HepG2 (cell line): ENCODE measurements around the gene PDZD2. TPM values are rescaled to one million over a fixed set of nuclear protein-coding genes. Genes with fewer than 3 reads are reported as not detected.

ENCODE experiments used
- ATAC-seq: fragments of 200-7000 bp; cut with Tn5 transposase; 3 replicates; pipeline ENCODE4 v1.9.1; 2020; ENCODE audit warnings: mild to moderate bottlenecking, moderate library complexity
- BruUV-seq: library from RNA; stranded (reverse); fragments of 400-500 nt; replicated peaks from 2 replicates; lab custom pipeline; 2021; lab: Mats Ljungman, UMichigan
- CTCF ChIA-PET: fragments of 300-600 bp; formaldehyde crosslinking; extraction: SDS; loops from one replicate; lab custom pipeline; 2021; ENCODE audit warnings: low total read pairs, inconsistent platforms, low intra/inter-chr PET ratio; lab: Yijun Ruan, JAX
- POLR2A ChIA-PET: fragments of 350-600 bp; sonication (Branson Sonifier 250); formaldehyde crosslinking; loops from one replicate; lab custom pipeline; 2020; ENCODE audit warnings: antibody characterized with exemption, inconsistent platforms; lab: Yijun Ruan, JAX
- DNase-seq: peaks from one replicate; pipeline ENCODE4 v3.0.0-alpha.2; 2015; ENCODE audit warnings: low spot score
- FAIRE-seq: peaks from 3 replicates; lab custom pipeline; 2011; peaks lifted over from hg19 to GRCh38; lab: Jason Lieb, UNC
- H2AFZ ChIP-seq: one replicate; pipeline ENCODE4 v1.6.1; 2011; ENCODE audit warnings: low read length, inconsistent platforms
- H3K27ac ChIP-seq: fragments of 300-600 bp; 3 replicates; pipeline ENCODE4 v1.8.0; 2011; ENCODE audit warnings: mixed run types, mild to moderate bottlenecking, mixed read lengths, low read length, inconsistent platforms; ENCODE audit not compliant: insufficient read depth; ENCODE audit errors: extremely low read length
- H3K27me3 ChIP-seq, 2 experiments: fragments of 200-600 bp in 1 of 2; 2 replicates in 1 of 2; 3 replicates in 1 of 2; pipeline versions ENCODE4 v1.6.0 to v1.8.0; 2011; ENCODE audit warnings: low read length in 2 of 2, mild to moderate bottlenecking in 2 of 2, moderate library complexity in 2 of 2, inconsistent platforms in 1 of 2; ENCODE audit not compliant: insufficient read depth in 2 of 2, control insufficient read depth in 1 of 2
- H3K36me3 ChIP-seq, 2 experiments: fragments of 200-600 bp in 1 of 2; replicated peaks in 1 of 2; 2 replicates in 1 of 2; 3 replicates in 1 of 2; pipeline versions ENCODE4 v1.5.1 to v1.8.0; 2011; ENCODE audit warnings: low read length in 2 of 2, inconsistent platforms in 1 of 2; ENCODE audit not compliant: insufficient read depth in 2 of 2, control insufficient read depth in 1 of 2
- H3K4me1 ChIP-seq: 2 replicates; pipeline ENCODE4 v1.5.1; 2012; ENCODE audit warnings: low read length, inconsistent platforms; ENCODE audit not compliant: insufficient read depth
- H3K4me2 ChIP-seq: 2 replicates; pipeline ENCODE4 v1.6.0; 2011; ENCODE audit warnings: low read depth, low read length, inconsistent platforms
- H3K4me3 ChIP-seq, 3 experiments: fragments of 200-600 bp in 1 of 3; sonication (generic), shearing (Covaris generic) in 1 of 3; replicated peaks in 1 of 3; 2 replicates each; pipeline ENCODE4 v1.5.1; 2011 to 2016; ENCODE audit warnings: low read length in 3 of 3, inconsistent platforms in 2 of 3, low read depth in 2 of 3, mild to moderate bottlenecking in 2 of 3, control low read depth in 1 of 3, mixed read lengths in 1 of 3; ENCODE audit not compliant: insufficient read depth in 1 of 3
- H3K79me2 ChIP-seq: one replicate; pipeline ENCODE4 v1.6.1; 2011; ENCODE audit warnings: low read length, inconsistent platforms; ENCODE audit not compliant: insufficient read depth
- H3K9ac ChIP-seq: 2 replicates; pipeline ENCODE4 v1.6.0; 2011; ENCODE audit warnings: mild to moderate bottlenecking, low read depth, low read length, inconsistent platforms; ENCODE audit not compliant: insufficient read depth
- H3K9me3 ChIP-seq: 2 replicates; pipeline ENCODE4 v1.5.1; 2012; ENCODE audit warnings: mild to moderate bottlenecking, low read length
- H4K20me1 ChIP-seq: 2 replicates; pipeline ENCODE4 v1.6.0; 2011; ENCODE audit warnings: inconsistent platforms, mild to moderate bottlenecking, low read length, moderate library complexity; ENCODE audit not compliant: insufficient read depth
- E2F5 ChIP-seq: sonication (generic); formaldehyde crosslinking; conservative IDR thresholded peaks from 2 replicates; pipeline ENCODE4 v1.4.0; 2020; ENCODE audit warnings: missing genetic modification reagents
- HMGA1 ChIP-seq: sonication (generic); formaldehyde crosslinking; conservative IDR thresholded peaks from 2 replicates; pipeline ENCODE4 v1.4.0; 2020; ENCODE audit warnings: missing genetic modification reagents
- HOXD1 ChIP-seq: sonication (generic); formaldehyde crosslinking; IDR thresholded peaks from 2 replicates; pipeline ENCODE4 v1.5.0; 2020; ENCODE audit warnings: missing genetic modification reagents
- REL ChIP-seq: sonication (generic); formaldehyde crosslinking; conservative IDR thresholded peaks from 2 replicates; pipeline ENCODE4 v1.8.0; 2022; ENCODE audit warnings: mild to moderate bottlenecking, missing genetic modification reagents, moderate library complexity
- SPEN ChIP-seq: sonication (generic); formaldehyde crosslinking; IDR thresholded peaks from 2 replicates; pipeline ENCODE4 v1.5.1; 2020; ENCODE audit warnings: low read depth, mild to moderate bottlenecking, missing genetic modification reagents
- SRSF9 ChIP-seq: fragments of 200-400 bp; formaldehyde crosslinking; IDR thresholded peaks from 2 replicates; pipeline ENCODE4 v1.6.1; 2018; ENCODE audit warnings: borderline replicate concordance, mild to moderate bottlenecking, low read depth, low read length; ENCODE audit not compliant: insufficient read depth, poor library complexity, severe bottlenecking
- ZFP91 ChIP-seq: sonication (generic); formaldehyde crosslinking; IDR thresholded peaks from 2 replicates; pipeline ENCODE4 v1.9.0; 2022; ENCODE audit warnings: missing genetic modification reagents, mild to moderate bottlenecking, borderline replicate concordance
- ZNF430 ChIP-seq: sonication (generic); formaldehyde crosslinking; IDR thresholded peaks from 2 replicates; pipeline ENCODE4 v1.9.0; 2021; ENCODE audit warnings: mild to moderate bottlenecking, missing genetic modification reagents
- ZNF431 ChIP-seq: sonication (generic); formaldehyde crosslinking; IDR thresholded peaks from 2 replicates; pipeline ENCODE4 v1.9.0; 2022; ENCODE audit warnings: missing genetic modification reagents, low read depth, mild to moderate bottlenecking, borderline replicate concordance
- WGBS: methylation state at CpG from one replicate; pipeline ENCODE4 v1.1.6; 2017; ENCODE audit warnings: low lambda C conversion rate; 5-methylcytosine and 5-hydroxymethylcytosine counted together
- in situ Hi-C: cut with HindIII; loops from 2 replicates; pipeline ENCODE4 v1.10.0; 2017; ENCODE audit warnings: low pct_unique_long_range_greater_than_20kb; ENCODE audit not compliant: extremely low pct_ligation_motif_present
- intact Hi-C: fragments of 100-400 bp; cut with micrococcal nuclease; formaldehyde crosslinking; loops from one replicate; pipeline ENCODE4 v1.10.0; 2022; ENCODE audit not compliant: unreplicated experiment
- polyA plus RNA-seq, 8 experiments: library from polyadenylated mRNA; depleted of rRNA in 3 of 8; stranded (reverse) in 7 of 8; unstranded in 1 of 8; fragments of >200 nt; fragmentation: Illumina TruSeq in 4 of 8; extraction: Trizol in 4 of 8; gene quantifications; 2 replicates each; pipeline versions ENCODE4 v1.2.1 to v1.2.3, GENCODE V29; 2011 to 2016; ENCODE audit warnings: low read depth in 4 of 8, missing spikeins in 1 of 8, mixed read lengths in 1 of 8; ENCODE audit not compliant: insufficient read depth in 1 of 8
- total RNA-seq, 5 experiments: library from RNA; depleted of rRNA; stranded (reverse); fragments of >200 nt; fragmentation: Illumina TruSeq; extraction: Trizol; gene quantifications; 2 replicates each; pipeline ENCODE4 v1.2.3, GENCODE V29; 2016; ENCODE audit warnings: low read depth in 1 of 5
- TF ChIP-seq, protein P1 (sequence below): sonication (generic); formaldehyde crosslinking; IDR thresholded peaks from 2 replicates; pipeline ENCODE4 v1.4.0; 2020; ENCODE audit warnings: mild to moderate bottlenecking, missing genetic modification reagents, borderline replicate concordance
- TF ChIP-seq, protein P2 (sequence below), 2 experiments: sonication (generic) in 1 of 2; formaldehyde crosslinking in 1 of 2; IDR thresholded peaks; 2 replicates each; pipeline versions ENCODE4 v1.4.0 to v1.6.1; 2018 to 2020; ENCODE audit warnings: missing genetic modification reagents in 2 of 2, borderline replicate concordance in 1 of 2, low read depth in 1 of 2, mild to moderate bottlenecking in 1 of 2, missing biosample characterization in 1 of 2
- TF ChIP-seq, protein P3 (sequence below): sonication (generic); formaldehyde crosslinking; IDR thresholded peaks from 2 replicates; pipeline ENCODE4 v1.8.0; 2022; ENCODE audit warnings: mild to moderate bottlenecking, missing genetic modification reagents, borderline replicate concordance

PDZD2 gene
- total and polyA plus RNA-seq, 2 of the 13 experiments (the other 11 are each of a cell fraction or from before 2014, with no cell fraction given), result 0.04 TPM; not detected in 1

DNA sequence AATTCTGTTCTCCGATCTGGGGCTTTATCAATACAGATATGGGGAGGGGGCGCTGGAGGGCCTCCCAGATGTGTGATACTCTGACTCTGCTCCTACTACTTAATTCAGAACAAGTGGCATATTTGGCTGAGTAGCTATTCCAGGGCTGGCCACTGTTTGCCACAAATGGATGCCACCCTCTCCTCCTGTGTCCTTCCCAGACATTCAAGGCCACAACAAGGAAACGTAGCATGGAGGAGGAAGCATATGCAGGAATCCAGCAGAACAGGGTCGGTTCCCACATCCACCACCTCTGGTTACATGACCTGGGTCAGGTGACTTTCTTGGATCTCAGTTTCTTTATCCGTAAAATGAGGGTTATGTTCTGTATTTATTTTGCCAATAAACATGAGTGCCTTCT lies 404.2 kb downstream of the PDZD2 start:
- ATAC-seq (no peak), DNase-seq (no peak), FAIRE-seq (no peak)
- no peaks in the 10 kb centered on the region for H3K36me3 ChIP-seq
- no peaks in the 10 kb centered on the region for H3K79me2 ChIP-seq
- in situ Hi-C loops (no loop called here), intact Hi-C loops (no loop called here)
- H3K9me3 ChIP-seq, result no peaks in the 10 kb centered on the region
- no peak overlapping the region for H3K9ac ChIP-seq
- BruUV-seq, result no TSS peak
- H3K4me1 ChIP-seq, result no peaks in the 10 kb centered on the region
- ChIA-PET POLR2A (no interaction called here), CTCF (no interaction called here)
- no peak overlapping the region for H3K27ac ChIP-seq
- H3K4me2 ChIP-seq, result no peak overlapping the region
- H3K27me3 ChIP-seq, result peaks cover 0 to 6% of the 10 kb centered on the region in 2 experiments; a peak in 1 of 5 replicates
- no peak overlapping the region for H2AFZ ChIP-seq
- WGBS, result 41% methylated on average over 5 of the region's 5 CpGs
- no peaks in the 10 kb centered on the region for H4K20me1 ChIP-seq
- no peak overlapping the region for H3K4me3 ChIP-seq
- TF ChIP-seq ZNF430, result no peak
- no peak for TF ChIP-seq SRSF9
- no peak for TF ChIP-seq ZFP91 (CRISPR knock-in tag)
- no peak for TF ChIP-seq SPEN (CRISPR knock-in tag)
- no peak for TF ChIP-seq HMGA1
- no peak for TF ChIP-seq HOXD1
- TF ChIP-seq E2F5, result no peak
- TF ChIP-seq REL, result no peak
- TF ChIP-seq, protein P1, sequence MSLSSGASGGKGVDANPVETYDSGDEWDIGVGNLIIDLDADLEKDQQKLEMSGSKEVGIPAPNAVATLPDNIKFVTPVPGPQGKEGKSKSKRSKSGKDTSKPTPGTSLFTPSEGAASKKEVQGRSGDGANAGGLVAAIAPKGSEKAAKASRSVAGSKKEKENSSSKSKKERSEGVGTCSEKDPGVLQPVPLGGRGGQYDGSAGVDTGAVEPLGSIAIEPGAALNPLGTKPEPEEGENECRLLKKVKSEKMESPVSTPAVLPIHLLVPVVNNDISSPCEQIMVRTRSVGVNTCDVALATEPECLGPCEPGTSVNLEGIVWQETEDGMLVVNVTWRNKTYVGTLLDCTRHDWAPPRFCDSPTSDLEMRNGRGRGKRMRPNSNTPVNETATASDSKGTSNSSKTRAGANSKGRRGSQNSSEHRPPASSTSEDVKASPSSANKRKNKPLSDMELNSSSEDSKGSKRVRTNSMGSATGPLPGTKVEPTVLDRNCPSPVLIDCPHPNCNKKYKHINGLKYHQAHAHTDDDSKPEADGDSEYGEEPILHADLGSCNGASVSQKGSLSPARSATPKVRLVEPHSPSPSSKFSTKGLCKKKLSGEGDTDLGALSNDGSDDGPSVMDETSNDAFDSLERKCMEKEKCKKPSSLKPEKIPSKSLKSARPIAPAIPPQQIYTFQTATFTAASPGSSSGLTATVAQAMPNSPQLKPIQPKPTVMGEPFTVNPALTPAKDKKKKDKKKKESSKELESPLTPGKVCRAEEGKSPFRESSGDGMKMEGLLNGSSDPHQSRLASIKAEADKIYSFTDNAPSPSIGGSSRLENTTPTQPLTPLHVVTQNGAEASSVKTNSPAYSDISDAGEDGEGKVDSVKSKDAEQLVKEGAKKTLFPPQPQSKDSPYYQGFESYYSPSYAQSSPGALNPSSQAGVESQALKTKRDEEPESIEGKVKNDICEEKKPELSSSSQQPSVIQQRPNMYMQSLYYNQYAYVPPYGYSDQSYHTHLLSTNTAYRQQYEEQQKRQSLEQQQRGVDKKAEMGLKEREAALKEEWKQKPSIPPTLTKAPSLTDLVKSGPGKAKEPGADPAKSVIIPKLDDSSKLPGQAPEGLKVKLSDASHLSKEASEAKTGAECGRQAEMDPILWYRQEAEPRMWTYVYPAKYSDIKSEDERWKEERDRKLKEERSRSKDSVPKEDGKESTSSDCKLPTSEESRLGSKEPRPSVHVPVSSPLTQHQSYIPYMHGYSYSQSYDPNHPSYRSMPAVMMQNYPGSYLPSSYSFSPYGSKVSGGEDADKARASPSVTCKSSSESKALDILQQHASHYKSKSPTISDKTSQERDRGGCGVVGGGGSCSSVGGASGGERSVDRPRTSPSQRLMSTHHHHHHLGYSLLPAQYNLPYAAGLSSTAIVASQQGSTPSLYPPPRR (CRISPR knock-in tag), result no peak
- TF ChIP-seq, protein P2, sequence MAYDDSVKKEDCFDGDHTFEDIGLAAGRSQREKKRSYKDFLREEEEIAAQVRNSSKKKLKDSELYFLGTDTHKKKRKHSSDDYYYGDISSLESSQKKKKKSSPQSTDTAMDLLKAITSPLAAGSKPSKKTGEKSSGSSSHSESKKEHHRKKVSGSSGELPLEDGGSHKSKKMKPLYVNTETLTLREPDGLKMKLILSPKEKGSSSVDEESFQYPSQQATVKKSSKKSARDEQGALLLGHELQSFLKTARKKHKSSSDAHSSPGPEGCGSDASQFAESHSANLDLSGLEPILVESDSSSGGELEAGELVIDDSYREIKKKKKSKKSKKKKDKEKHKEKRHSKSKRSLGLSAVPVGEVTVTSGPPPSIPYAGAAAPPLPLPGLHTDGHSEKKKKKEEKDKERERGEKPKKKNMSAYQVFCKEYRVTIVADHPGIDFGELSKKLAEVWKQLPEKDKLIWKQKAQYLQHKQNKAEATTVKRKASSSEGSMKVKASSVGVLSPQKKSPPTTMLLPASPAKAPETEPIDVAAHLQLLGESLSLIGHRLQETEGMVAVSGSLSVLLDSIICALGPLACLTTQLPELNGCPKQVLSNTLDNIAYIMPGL (CRISPR knock-in tag; IDR thresholded peaks at IDR 0.05; ENCODE audit: borderline replicate concordance in 1 of 2, low read depth in 1 of 2), result no peak
- TF ChIP-seq, protein P3, sequence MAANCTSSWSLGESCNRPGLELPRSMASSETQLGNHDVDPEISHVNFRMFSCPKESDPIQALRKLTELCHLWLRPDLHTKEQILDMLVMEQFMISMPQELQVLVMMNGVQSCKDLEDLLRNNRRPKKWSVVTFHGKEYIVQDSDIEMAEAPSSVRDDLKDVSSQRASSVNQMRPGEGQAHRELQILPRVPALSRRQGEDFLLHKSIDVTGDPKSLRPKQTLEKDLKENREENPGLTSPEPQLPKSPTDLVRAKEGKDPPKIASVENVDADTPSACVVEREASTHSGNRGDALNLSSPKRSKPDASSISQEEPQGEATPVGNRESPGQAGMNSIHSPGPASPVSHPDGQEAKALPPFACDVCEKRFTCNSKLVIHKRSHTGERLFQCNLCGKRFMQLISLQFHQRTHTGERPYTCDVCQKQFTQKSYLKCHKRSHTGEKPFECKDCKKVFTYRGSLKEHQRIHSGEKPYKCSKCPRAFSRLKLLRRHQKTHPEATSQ (CRISPR knock-in tag), result no peak
- TF ChIP-seq ZNF431 (CRISPR knock-in tag), result no peak
